Loucy (cell line): ENCODE measurements around the gene SGPP2.

ENCODE experiments used
- H2AFZ ChIP-seq: fragments of 200-600 bp; sonication (generic); 2 replicates; pipeline ENCODE4 v1.6.0; 2016; ENCODE audit warnings: antibody characterized with exemption, mild to moderate bottlenecking, low read length, moderate library complexity
- H3F3A ChIP-seq: fragments of 200-600 bp; 2 replicates; pipeline ENCODE4 v1.6.0; 2016; ENCODE audit warnings: antibody characterized with exemption, low read depth, mild to moderate bottlenecking
- H3K27me3 ChIP-seq: fragments of 200-600 bp; sonication (generic); 2 replicates; pipeline ENCODE4 v1.6.1; 2014; ENCODE audit warnings: low read length, mild to moderate bottlenecking; ENCODE audit not compliant: insufficient read depth, poor library complexity, severe bottlenecking
- H3K36me3 ChIP-seq: fragments of 200-600 bp; sonication (generic); 2 replicates; pipeline ENCODE4 v1.6.1; 2016; ENCODE audit warnings: low read length; ENCODE audit not compliant: insufficient read depth
- H3K4me1 ChIP-seq: fragments of 200-600 bp; sonication (generic); 2 replicates; pipeline ENCODE4 v1.5.1; 2014; ENCODE audit warnings: low read length, mild to moderate bottlenecking; ENCODE audit not compliant: insufficient read depth, poor library complexity, severe bottlenecking
- H3K4me2 ChIP-seq: fragments of 200-600 bp; sonication (generic); 2 replicates; pipeline ENCODE4 v1.6.0; 2014; ENCODE audit warnings: antibody characterized with exemption, low read length, low read depth, mild to moderate bottlenecking; ENCODE audit not compliant: poor library complexity, severe bottlenecking
- H3K4me3 ChIP-seq: fragments of 200-600 bp; sonication (generic); 2 replicates; pipeline ENCODE4 v1.5.1; 2014; ENCODE audit warnings: low read length, mild to moderate bottlenecking, mixed read lengths; ENCODE audit not compliant: poor library complexity, severe bottlenecking
- H3K79me2 ChIP-seq: fragments of 200-600 bp; sonication (generic); 2 replicates; pipeline ENCODE4 v1.6.1; 2014; ENCODE audit warnings: low read length; ENCODE audit not compliant: insufficient read depth
- H3K9ac ChIP-seq: fragments of 200-600 bp; sonication (generic); 2 replicates; pipeline ENCODE4 v1.6.0; 2014; ENCODE audit warnings: mild to moderate bottlenecking, low read depth, low read length, moderate library complexity; ENCODE audit not compliant: poor library complexity, severe bottlenecking
- H3K9me2 ChIP-seq: fragments of 200-600 bp; sonication (generic); replicated peaks from 2 replicates; pipeline ENCODE4 v1.6.1; 2016; ENCODE audit warnings: low read depth, low read length, mixed read lengths
- H3K9me3 ChIP-seq: fragments of 200-600 bp; sonication (generic); 2 replicates; pipeline ENCODE4 v1.6.1; 2014; ENCODE audit warnings: mild to moderate bottlenecking, antibody characterized with exemption, low read length, low read depth; ENCODE audit not compliant: insufficient read depth
- H4K20me1 ChIP-seq: fragments of 200-600 bp; sonication (generic); 2 replicates; pipeline ENCODE4 v1.6.0; 2014; ENCODE audit warnings: antibody characterized with exemption, low read length, mild to moderate bottlenecking; ENCODE audit not compliant: insufficient read depth, poor library complexity, severe bottlenecking
- EZH2phosphoT487 ChIP-seq: fragments of 200-600 bp; IDR thresholded peaks from 2 replicates; pipeline ENCODE4 v1.6.1; 2018; ENCODE audit warnings: antibody characterized with exemption, mild to moderate bottlenecking, moderate library complexity, borderline replicate concordance
- TF ChIP-seq, protein P1 (sequence below): fragments of 200-600 bp; sonication (generic); conservative IDR thresholded peaks from 2 replicates; pipeline ENCODE4 v1.5.1; 2014; ENCODE audit warnings: mild to moderate bottlenecking, antibody characterized with exemption, low read length

The SGPP2 gene

DNA sequence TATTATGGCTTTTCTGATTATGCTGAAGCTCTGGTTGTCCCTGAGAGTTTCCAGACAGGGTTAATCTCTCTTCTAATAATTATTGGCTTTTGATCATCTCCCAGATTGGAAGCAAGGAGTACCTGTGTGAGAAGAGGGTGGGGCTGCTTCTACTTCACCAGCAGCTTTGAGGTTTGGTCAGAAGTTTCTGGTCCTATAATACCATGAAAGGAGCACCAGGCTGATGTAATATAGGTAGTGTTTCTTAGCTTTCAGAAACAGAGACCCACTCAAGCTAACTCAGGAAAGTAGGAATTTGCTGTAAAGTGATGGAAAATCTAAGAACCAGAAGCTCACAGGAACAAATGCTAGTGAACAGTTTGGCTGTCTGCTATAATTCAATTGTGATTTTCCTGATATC is 57.6 kb downstream of the SGPP2 start:
- Histone ChIP-seq H4K20me1 (no peaks in the 10 kb centered on the region), H2AFZ (no peak overlapping the region), H3K4me2 (no peak overlapping the region), H3K4me3 (no peak overlapping the region), H3K79me2 (no peaks in the 10 kb centered on the region), H3K9me2 (no peaks in the 10 kb centered on the region), H3F3A (no peaks in the 10 kb centered on the region), H3K36me3 (no peaks in the 10 kb centered on the region), H3K9me3 (no peaks in the 10 kb centered on the region), H3K4me1 (no peaks in the 10 kb centered on the region), H3K9ac (no peak overlapping the region), H3K27me3 (no peaks in the 10 kb centered on the region)
- TF ChIP-seq, protein P1, sequence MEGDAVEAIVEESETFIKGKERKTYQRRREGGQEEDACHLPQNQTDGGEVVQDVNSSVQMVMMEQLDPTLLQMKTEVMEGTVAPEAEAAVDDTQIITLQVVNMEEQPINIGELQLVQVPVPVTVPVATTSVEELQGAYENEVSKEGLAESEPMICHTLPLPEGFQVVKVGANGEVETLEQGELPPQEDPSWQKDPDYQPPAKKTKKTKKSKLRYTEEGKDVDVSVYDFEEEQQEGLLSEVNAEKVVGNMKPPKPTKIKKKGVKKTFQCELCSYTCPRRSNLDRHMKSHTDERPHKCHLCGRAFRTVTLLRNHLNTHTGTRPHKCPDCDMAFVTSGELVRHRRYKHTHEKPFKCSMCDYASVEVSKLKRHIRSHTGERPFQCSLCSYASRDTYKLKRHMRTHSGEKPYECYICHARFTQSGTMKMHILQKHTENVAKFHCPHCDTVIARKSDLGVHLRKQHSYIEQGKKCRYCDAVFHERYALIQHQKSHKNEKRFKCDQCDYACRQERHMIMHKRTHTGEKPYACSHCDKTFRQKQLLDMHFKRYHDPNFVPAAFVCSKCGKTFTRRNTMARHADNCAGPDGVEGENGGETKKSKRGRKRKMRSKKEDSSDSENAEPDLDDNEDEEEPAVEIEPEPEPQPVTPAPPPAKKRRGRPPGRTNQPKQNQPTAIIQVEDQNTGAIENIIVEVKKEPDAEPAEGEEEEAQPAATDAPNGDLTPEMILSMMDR: no peak
- TF ChIP-seq EZH2phosphoT487: no peak

DNA sequence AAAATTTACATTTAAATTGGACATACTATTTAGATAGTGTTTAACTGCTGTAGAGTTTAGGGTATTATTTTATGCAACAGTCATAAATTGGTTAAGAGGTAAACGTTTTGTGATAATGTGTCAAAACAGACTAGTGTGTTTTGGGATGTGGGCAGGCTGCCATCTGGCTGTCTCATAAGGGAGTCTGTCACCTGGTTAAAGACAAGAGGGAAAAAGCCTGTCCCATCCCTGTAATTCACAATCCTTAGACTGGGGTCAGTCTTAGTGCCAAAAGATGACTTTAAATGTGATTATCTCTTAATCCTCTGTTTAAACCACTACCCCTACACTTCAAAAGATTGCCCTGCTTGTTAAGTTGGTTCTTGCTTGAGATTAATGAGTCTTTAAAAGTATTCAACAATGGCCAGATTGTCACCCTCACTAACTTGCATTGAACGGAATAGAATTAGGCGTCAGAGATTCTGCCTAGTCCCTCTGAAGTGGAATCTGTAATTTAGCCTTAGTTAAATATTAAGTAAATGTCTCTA is 59.2 kb downstream of the SGPP2 start:
- H3K4me1 ChIP-seq: no peaks in the 10 kb centered on the region
- H3K4me2 ChIP-seq: no peak overlapping the region
- no peak overlapping the region for H2AFZ ChIP-seq
- no peaks in the 10 kb centered on the region for H3K36me3 ChIP-seq
- no peak overlapping the region for H3K4me3 ChIP-seq
- no peaks in the 10 kb centered on the region for H3K79me2 ChIP-seq
- no peaks in the 10 kb centered on the region for H3K9me2 ChIP-seq
- no peak overlapping the region for H3K9ac ChIP-seq
- H4K20me1 ChIP-seq: no peaks in the 10 kb centered on the region
- H3F3A ChIP-seq: no peaks in the 10 kb centered on the region
- no peaks in the 10 kb centered on the region for H3K9me3 ChIP-seq
- H3K27me3 ChIP-seq: no peaks in the 10 kb centered on the region
- TF ChIP-seq EZH2phosphoT487: no peak
- TF ChIP-seq, protein P1: peak; percentile 37

DNA sequence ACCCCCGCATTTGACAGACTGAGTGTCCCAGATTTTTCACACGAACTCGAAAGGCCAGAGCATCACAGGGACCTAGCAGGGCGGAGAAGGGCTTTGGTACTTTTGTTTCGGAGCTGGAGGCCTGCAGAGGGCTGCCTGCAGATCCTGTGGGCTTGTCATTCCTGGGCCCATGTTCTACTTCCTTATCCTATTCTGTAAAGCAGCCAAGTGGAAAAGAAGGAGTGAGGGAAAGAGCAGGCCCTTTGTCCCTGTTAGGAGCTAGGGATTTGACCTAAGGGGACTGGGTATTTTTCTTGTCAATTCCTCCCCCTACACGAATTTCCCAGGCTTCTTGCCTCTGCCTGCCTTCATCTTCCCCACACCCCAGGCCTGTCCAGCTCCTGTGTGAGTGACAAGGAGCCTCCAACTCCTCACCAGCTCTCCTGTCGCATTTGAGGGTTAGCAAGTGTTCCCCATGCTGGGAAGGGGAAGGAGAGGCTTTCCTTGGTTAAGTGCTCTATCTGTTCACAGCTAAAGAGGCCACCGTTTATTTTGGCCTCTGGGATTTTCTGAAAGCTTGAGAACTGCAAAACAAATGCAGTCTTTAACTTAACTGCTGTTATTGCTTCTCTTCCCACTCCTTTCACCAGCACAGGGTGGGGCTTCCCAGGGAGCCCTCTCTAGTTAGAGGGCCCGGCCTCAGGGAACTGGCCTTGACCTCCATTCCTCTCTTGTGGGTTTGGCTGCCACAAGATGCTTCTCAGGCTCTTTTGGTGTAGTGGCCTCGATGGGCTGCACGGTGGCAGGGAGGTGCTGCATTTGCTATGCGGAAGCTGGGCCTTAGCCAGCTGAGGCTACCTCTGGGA is 61.2 kb downstream of the SGPP2 start:
- no peak for TF ChIP-seq EZH2phosphoT487
- TF ChIP-seq, protein P1: no peak
- no peaks in the 10 kb centered on the region for H3K9me3 ChIP-seq
- H2AFZ ChIP-seq: no peak overlapping the region
- H3K4me1 ChIP-seq: no peaks in the 10 kb centered on the region
- no peaks in the 10 kb centered on the region for H3K9me2 ChIP-seq
- H4K20me1 ChIP-seq: no peaks in the 10 kb centered on the region
- H3K9ac ChIP-seq: no peak overlapping the region
- H3K27me3 ChIP-seq: no peaks in the 10 kb centered on the region
- H3F3A ChIP-seq: no peaks in the 10 kb centered on the region
- H3K36me3 ChIP-seq: no peaks in the 10 kb centered on the region
- no peak overlapping the region for H3K4me3 ChIP-seq
- H3K4me2 ChIP-seq: no peak overlapping the region
- no peaks in the 10 kb centered on the region for H3K79me2 ChIP-seq
